ENCODE measurements around the gene RRH. TPM values are rescaled to one million over a fixed set of nuclear protein-coding genes. Genes with fewer than 3 reads are reported as not detected.

RRH gene, protein sequence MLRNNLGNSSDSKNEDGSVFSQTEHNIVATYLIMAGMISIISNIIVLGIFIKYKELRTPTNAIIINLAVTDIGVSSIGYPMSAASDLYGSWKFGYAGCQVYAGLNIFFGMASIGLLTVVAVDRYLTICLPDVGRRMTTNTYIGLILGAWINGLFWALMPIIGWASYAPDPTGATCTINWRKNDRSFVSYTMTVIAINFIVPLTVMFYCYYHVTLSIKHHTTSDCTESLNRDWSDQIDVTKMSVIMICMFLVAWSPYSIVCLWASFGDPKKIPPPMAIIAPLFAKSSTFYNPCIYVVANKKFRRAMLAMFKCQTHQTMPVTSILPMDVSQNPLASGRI
- total RNA-seq: 0.46 TPM

DNA sequence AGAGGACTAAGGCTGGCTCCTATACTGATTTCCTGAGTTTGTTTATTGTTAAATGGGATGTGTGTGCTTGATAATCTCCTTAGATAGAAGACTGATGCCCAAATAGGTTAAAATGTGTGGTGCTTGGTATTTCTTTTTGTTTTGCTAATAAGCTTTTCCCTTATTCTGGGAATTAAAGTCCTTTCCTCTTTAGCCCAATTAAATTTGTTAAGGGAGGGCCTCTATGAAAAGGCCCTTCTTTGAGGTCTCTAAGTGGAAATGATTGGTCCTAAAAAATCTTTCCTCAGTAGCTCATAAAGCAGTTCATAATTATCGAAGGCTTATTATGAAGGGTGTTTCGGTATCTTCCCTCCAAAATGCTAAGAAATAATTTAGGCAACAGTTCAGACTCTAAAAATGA lies at the start of gene RRH:
RRH (plus strand) TSS at position 301 of the 400 bp plus-strand sequence; CDS start at position 357, 56 bp downstream.

DNA sequence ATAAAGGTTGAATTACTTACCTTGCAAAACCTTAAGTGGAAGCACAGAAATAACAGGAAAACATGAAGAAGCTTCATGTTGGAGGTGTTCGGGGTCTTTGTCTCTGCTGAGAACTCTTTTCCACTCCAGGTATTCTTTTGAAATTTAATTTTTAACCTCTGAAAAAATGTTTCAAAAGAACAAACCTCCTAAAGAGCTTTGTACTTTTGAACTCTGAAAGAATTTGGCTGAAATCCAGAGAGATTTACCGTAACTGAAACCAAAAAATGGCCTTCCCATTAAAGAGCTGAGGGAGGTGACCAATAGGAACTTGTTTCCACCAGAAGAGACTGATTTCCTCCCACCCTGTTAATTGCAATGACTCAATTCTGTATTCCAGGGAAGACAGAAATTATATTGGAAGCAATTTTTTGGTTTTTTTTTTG lies 25.9 kb upstream of the RRH start, which contains the start of gene CFI:
CFI (minus strand) TSS at position 105 of the 425 bp plus-strand sequence; CDS start at position 77, 28 bp downstream.

DNA sequence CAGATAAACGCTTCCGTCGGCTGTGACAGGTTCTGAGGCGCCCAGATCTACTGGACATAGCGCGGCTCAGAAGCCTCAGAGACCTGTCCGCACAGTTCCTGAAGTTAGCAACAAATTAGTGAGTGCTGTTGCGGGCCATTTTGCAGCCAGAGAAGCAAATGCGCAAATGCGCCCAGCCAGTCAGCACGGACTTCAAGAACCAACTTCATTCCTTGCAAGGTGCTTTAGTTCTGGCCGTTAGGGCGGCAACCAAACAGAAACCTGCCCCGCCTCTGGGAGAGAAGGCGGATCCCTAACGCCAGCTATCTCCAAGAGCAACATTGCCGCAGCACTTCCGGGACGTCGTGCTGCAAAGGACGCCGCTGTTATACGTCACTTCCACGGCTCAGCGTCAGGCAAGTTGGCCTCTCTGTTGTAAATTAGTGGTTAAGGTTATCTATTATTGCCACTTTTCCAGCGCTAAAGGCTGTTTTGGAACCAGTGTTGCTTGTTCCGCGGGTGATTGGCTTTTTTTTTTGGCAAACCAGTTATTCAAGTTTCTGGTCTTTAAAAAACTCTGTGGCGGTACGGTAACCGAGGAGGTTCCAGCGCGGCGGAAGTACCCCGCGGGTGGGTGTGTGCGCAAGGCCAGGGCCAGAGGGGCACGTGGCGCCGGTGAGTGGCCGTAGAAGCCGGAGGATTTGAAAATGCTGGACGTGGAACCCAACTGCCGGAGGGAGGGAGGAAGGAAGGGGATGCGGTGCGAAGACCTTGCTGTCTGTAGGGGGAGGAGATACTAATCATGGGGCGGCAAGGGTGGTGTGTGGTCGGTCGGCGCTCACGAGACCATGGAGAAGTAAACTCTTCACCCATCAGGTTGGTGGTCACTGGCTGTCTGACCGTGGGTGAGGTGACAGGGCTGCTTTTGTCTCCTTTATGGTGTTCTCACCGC lies 12.4 kb upstream of the RRH start, which contains the start of gene GAR1:
GAR1 (plus strand) TSS at position 612 of the 931 bp plus-strand sequence. CDS start 403 bp downstream, outside the sequence.

DNA sequence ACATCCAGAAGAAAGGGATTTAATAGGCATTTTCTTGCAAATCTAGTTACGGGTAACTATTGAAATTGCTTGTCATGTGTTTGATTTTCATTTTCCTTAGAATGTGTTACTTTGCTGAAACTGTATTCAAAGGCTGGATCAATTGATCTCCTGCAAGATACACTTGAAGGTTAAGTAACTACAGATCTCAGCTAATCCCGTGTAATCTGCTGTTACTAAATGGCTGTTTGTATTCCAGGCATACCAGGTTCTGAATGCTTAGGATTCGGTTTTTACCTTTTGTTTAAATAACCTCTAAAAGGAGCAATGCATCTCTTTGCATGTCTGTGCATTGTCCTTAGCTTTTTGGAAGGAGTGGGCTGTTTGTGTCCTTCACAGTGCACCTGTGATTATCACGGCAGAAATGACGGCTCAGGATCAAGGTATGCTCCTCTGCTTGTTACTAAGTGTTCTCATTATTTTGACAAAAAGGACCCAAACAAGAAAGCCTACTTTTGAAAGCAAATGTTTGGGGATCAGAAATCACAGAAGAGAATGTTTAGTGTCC lies 20.2 kb downstream of the RRH start, which contains the start of gene LRIT3:
LRIT3 (plus strand) TSS at position 212 of the 547 bp plus-strand sequence; CDS start at position 307, 95 bp downstream.

Other genes starting within 250 kb of the RRH start
- gene CASP6, start 124.5 kb upstream of the RRH start, total RNA-seq: 10.6 TPM
- 44.8 TPM for gene PLA2G12A, start 97.9 kb upstream of the RRH start, total RNA-seq
- 5.1 TPM for gene CFI, start 26.0 kb upstream of the RRH start, total RNA-seq
- 6.2 TPM for gene GAR1, start 12.2 kb upstream of the RRH start, total RNA-seq
- gene LRIT3, start 20.1 kb downstream of the RRH start, total RNA-seq: 0.23 TPM
- gene EGF, start 84.9 kb downstream of the RRH start, total RNA-seq: 0.92 TPM